HepG2 (cell line): ENCODE data around the gene MBD3. TPM values are rescaled to one million over a fixed set of nuclear protein-coding genes. Genes with fewer than 3 reads are reported as not detected.
A peak's percentile ranks its signal among the peaks of the same experiment; 100 is the strongest.

Experiments
- AKAP8 ChIP-seq: sonication (generic); formaldehyde crosslinking; IDR thresholded peaks from 2 replicates; pipeline ENCODE4 v1.5.1; 2020; ENCODE audit warnings: mild to moderate bottlenecking, missing genetic modification reagents
- ARHGAP35 ChIP-seq: sonication (generic); formaldehyde crosslinking; IDR thresholded peaks from 2 replicates; pipeline ENCODE4 v1.9.0; 2022; ENCODE audit warnings: mild to moderate bottlenecking, inconsistent platforms, moderate library complexity, missing genetic modification reagents, borderline replicate concordance
- CBX5 ChIP-seq: sonication (generic); formaldehyde crosslinking; IDR thresholded peaks from 2 replicates; pipeline ENCODE4 v1.4.0; 2020; ENCODE audit warnings: missing genetic modification reagents, borderline replicate concordance
- CHD2 ChIP-seq: IDR thresholded peaks from 2 replicates; pipeline ENCODE4 v1.6.1; 2011; ENCODE audit warnings: low read depth, low read length, improper control_type of control experiment
- DDIT3 ChIP-seq: sonication (generic); formaldehyde crosslinking; IDR thresholded peaks from 2 replicates; pipeline ENCODE4 v1.4.0; 2020; ENCODE audit warnings: mild to moderate bottlenecking, missing genetic modification reagents
- FOXK1 ChIP-seq: sonication (generic); formaldehyde crosslinking; IDR thresholded peaks from 2 replicates; pipeline ENCODE4 v1.4.0; 2020; ENCODE audit warnings: low read depth, missing genetic modification reagents, borderline replicate concordance
- GPN1 ChIP-seq: sonication (generic); formaldehyde crosslinking; IDR thresholded peaks from 2 replicates; pipeline ENCODE4 v1.5.1; 2020; ENCODE audit warnings: missing genetic modification reagents, borderline replicate concordance
- KLF12 ChIP-seq: sonication (generic); formaldehyde crosslinking; IDR thresholded peaks from 2 replicates; pipeline ENCODE4 v1.4.0; 2020; ENCODE audit warnings: missing genetic modification reagents, borderline replicate concordance
- KLF13 ChIP-seq: sonication (generic); formaldehyde crosslinking; IDR thresholded peaks from 2 replicates; pipeline ENCODE4 v1.4.0; 2020; ENCODE audit warnings: mild to moderate bottlenecking, missing genetic modification reagents
- MEF2D ChIP-seq: sonication (generic); formaldehyde crosslinking; IDR thresholded peaks from 2 replicates; pipeline ENCODE4 v1.5.1; 2020; ENCODE audit warnings: mild to moderate bottlenecking, missing genetic modification reagents
- PRPF4 ChIP-seq: fragments of 200-400 bp; formaldehyde crosslinking; IDR thresholded peaks from 2 replicates; pipeline ENCODE4 v1.6.1; 2016; ENCODE audit warnings: low read length, low read depth; ENCODE audit not compliant: poor library complexity, severe bottlenecking
- RFXAP ChIP-seq: sonication (generic); formaldehyde crosslinking; IDR thresholded peaks from 2 replicates; pipeline ENCODE4 v1.4.0; 2020; ENCODE audit warnings: missing genetic modification reagents, borderline replicate concordance
- SP2 ChIP-seq: sonication (generic); formaldehyde crosslinking; IDR thresholded peaks from 2 replicates; pipeline ENCODE4 v1.5.1; 2020; ENCODE audit warnings: mild to moderate bottlenecking, missing genetic modification reagents
- TBL1XR1 ChIP-seq: fragments of 150-350 bp; IDR thresholded peaks from 2 replicates; pipeline ENCODE4 v1.6.1; 2014; ENCODE audit warnings: borderline replicate concordance, low read length; ENCODE audit not compliant: partially characterized antibody
- ZBTB4 ChIP-seq: sonication (generic); formaldehyde crosslinking; IDR thresholded peaks from 2 replicates; pipeline ENCODE4 v1.4.0; 2020; ENCODE audit warnings: missing genetic modification reagents, mild to moderate bottlenecking, borderline replicate concordance
- ZMYM4 ChIP-seq: sonication (generic); formaldehyde crosslinking; IDR thresholded peaks from 2 replicates; pipeline ENCODE4 v1.8.1; 2023; ENCODE audit warnings: mild to moderate bottlenecking, missing genetic modification reagents
- ZNF12 ChIP-seq: sonication (generic); formaldehyde crosslinking; IDR thresholded peaks from 2 replicates; pipeline ENCODE4 v1.5.0; 2020; ENCODE audit warnings: missing genetic modification reagents
- ZNF652 ChIP-seq: IDR thresholded peaks from 2 replicates; pipeline ENCODE4 v1.6.1; 2016; ENCODE audit warnings: low read depth, borderline replicate concordance
- ZNF746 ChIP-seq: sonication (generic); formaldehyde crosslinking; IDR thresholded peaks from 2 replicates; pipeline ENCODE4 v1.8.0; 2022; ENCODE audit warnings: mild to moderate bottlenecking, missing genetic modification reagents
- ZNF747 ChIP-seq: sonication (generic); formaldehyde crosslinking; IDR thresholded peaks from 2 replicates; pipeline ENCODE4 v1.8.1; 2023; ENCODE audit warnings: missing genetic modification reagents, mild to moderate bottlenecking, borderline replicate concordance
- ZSCAN12 ChIP-seq: sonication (generic); formaldehyde crosslinking; IDR thresholded peaks from 2 replicates; pipeline ENCODE4 v1.9.0; 2021; ENCODE audit warnings: mild to moderate bottlenecking, missing genetic modification reagents
- ZSCAN21 ChIP-seq: sonication (generic); formaldehyde crosslinking; IDR thresholded peaks from 2 replicates; pipeline ENCODE4 v1.8.0; 2022; ENCODE audit warnings: mild to moderate bottlenecking, missing genetic modification reagents, moderate library complexity, borderline replicate concordance
- polyA plus RNA-seq, 8 experiments: library from polyadenylated mRNA; depleted of rRNA in 3 of 8; stranded (reverse) in 7 of 8; unstranded in 1 of 8; fragments of >200 nt; fragmentation: Illumina TruSeq in 4 of 8; extraction: Trizol in 4 of 8; gene quantifications; 2 replicates each; pipeline versions ENCODE4 v1.2.1 to v1.2.3, GENCODE V29; 2011 to 2016; ENCODE audit warnings: low read depth in 4 of 8, missing spikeins in 1 of 8, mixed read lengths in 1 of 8; ENCODE audit not compliant: insufficient read depth in 1 of 8
- total RNA-seq, 5 experiments: library from RNA; depleted of rRNA; stranded (reverse); fragments of >200 nt; fragmentation: Illumina TruSeq; extraction: Trizol; gene quantifications; 2 replicates each; pipeline ENCODE4 v1.2.3, GENCODE V29; 2016; ENCODE audit warnings: low read depth in 1 of 5
- TF ChIP-seq, protein P1 (sequence below): sonication (generic); formaldehyde crosslinking; IDR thresholded peaks from 2 replicates; pipeline ENCODE4 v1.4.0; 2020; ENCODE audit warnings: missing genetic modification reagents
- TF ChIP-seq, protein P2 (sequence below): fragments of 450-650 bp; IDR thresholded peaks from 2 replicates; pipeline ENCODE4 v1.6.1; 2017

The MBD3 gene
- total and polyA plus RNA-seq, 2 of the 13 experiments (the other 11 are each of a cell fraction or from before 2014, with no cell fraction given), result 21.2 to 76.9 TPM

GRCh38 chr19:1592024-1592754 is 476 bp downstream of the MBD3 start (continued):
- TF ChIP-seq KLF12 (no peak), ZSCAN21 (CRISPR knock-in tag) (peak; percentile 88), FOXK1 (CRISPR knock-in tag) (no peak; the same call in 1 of the 2 replicates), ARHGAP35 (no peak), ZMYM4 (CRISPR knock-in tag) (peak; percentile 69), GPN1 (CRISPR knock-in tag) (no peak), RFXAP (CRISPR knock-in tag) (no peak), ZNF652 (CRISPR knock-in tag) (no peak), ZSCAN12 (CRISPR knock-in tag) (no peak), CBX5 (CRISPR knock-in tag) (no peak), ZBTB4 (CRISPR knock-in tag) (no peak), CHD2 (no peak), ZNF747 (peak; percentile 57; the same call in 1 of the 2 replicates), PRPF4 (no peak), SP2 (CRISPR knock-in tag) (0 out of 2 replicates have a peak, but pooled peaks have one; percentile 12), TBL1XR1 (no peak), ZNF746 (CRISPR knock-in tag) (no peak; the same call in 1 of the 2 replicates), ZNF12 (CRISPR knock-in tag) (no peak), AKAP8 (CRISPR knock-in tag) (no peak), MEF2D (no peak), KLF13 (CRISPR knock-in tag) (no peak), DDIT3 (no peak)
- TF ChIP-seq, protein P1, sequence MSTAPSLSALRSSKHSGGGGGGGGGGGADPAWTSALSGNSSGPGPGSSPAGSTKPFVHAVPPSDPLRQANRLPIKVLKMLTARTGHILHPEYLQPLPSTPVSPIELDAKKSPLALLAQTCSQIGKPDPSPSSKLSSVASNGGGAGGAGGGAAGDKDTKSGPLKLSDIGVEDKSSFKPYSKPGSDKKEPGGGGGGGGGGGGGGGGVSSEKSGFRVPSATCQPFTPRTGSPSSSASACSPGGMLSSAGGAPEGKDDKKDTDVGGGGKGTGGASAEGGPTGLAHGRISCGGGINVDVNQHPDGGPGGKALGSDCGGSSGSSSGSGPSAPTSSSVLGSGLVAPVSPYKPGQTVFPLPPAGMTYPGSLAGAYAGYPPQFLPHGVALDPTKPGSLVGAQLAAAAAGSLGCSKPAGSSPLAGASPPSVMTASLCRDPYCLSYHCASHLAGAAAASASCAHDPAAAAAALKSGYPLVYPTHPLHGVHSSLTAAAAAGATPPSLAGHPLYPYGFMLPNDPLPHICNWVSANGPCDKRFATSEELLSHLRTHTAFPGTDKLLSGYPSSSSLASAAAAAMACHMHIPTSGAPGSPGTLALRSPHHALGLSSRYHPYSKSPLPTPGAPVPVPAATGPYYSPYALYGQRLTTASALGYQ (CRISPR knock-in tag), result no peak
- TF ChIP-seq, protein P2, sequence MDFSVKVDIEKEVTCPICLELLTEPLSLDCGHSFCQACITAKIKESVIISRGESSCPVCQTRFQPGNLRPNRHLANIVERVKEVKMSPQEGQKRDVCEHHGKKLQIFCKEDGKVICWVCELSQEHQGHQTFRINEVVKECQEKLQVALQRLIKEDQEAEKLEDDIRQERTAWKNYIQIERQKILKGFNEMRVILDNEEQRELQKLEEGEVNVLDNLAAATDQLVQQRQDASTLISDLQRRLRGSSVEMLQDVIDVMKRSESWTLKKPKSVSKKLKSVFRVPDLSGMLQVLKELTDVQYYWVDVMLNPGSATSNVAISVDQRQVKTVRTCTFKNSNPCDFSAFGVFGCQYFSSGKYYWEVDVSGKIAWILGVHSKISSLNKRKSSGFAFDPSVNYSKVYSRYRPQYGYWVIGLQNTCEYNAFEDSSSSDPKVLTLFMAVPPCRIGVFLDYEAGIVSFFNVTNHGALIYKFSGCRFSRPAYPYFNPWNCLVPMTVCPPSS, result no peak
